ENCODE data around the gene HSP90B1. TPM values are rescaled to one million over a fixed set of nuclear protein-coding genes. Genes with fewer than 3 reads are reported as not detected.

Gene HSP90B1
- total RNA-seq, 1 experiment from 2014 or later: 857 TPM

DNA sequence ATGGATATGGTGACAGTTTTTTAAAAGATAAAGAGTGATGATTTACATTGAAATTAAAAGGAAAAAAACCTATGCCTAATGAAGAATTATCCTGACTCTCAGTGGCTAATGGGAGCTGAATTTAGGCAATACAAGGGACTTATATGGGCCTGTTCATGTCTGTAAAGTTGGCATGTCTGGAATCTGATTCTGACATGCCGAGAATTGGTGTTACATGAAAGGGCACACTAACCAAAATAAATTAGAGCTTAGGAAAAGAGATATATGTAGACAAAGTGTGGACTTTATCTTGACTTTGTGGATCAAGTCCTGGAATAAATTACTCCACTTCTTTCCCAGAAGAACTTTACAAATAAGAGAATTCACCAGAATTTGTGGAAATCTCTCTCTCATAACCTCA is 36.5 kb downstream of the HSP90B1 start:
- TF ChIP-seq, protein P1, sequence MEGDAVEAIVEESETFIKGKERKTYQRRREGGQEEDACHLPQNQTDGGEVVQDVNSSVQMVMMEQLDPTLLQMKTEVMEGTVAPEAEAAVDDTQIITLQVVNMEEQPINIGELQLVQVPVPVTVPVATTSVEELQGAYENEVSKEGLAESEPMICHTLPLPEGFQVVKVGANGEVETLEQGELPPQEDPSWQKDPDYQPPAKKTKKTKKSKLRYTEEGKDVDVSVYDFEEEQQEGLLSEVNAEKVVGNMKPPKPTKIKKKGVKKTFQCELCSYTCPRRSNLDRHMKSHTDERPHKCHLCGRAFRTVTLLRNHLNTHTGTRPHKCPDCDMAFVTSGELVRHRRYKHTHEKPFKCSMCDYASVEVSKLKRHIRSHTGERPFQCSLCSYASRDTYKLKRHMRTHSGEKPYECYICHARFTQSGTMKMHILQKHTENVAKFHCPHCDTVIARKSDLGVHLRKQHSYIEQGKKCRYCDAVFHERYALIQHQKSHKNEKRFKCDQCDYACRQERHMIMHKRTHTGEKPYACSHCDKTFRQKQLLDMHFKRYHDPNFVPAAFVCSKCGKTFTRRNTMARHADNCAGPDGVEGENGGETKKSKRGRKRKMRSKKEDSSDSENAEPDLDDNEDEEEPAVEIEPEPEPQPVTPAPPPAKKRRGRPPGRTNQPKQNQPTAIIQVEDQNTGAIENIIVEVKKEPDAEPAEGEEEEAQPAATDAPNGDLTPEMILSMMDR (IDR thresholded peaks at IDR 0.05; ENCODE audit: insufficient read depth in 1 of 2, low read depth in 1 of 2, low read length in 1 of 2, severe bottlenecking in 1 of 2, unreplicated experiment in 1 of 2): no peak
- H3K4me3 Mint-ChIP-seq (ENCODE audit: unreplicated experiment): peak overlapping the region; percentile 94
- no peaks in the 10 kb centered on the region for H3K36me3 ChIP-seq (ENCODE audit: control insufficient read depth, insufficient read depth, low read length)
- no TSS peak for BruUV-seq (replicated peaks)
- no peaks in the 10 kb centered on the region for H3K9me3 Mint-ChIP-seq (ENCODE audit: unreplicated experiment)
- H3K27ac Mint-ChIP-seq (ENCODE audit: unreplicated experiment): peak overlapping the region; percentile 99
- no peaks in the 10 kb centered on the region for H3K27me3 ChIP-seq (replicated peaks; ENCODE audit: control insufficient read depth, insufficient read depth, low read length)
- H3K4me1 ChIP-seq: no peaks in the 10 kb centered on the region; the same call in 1 of the 2 replicates
- H3K36me3 Mint-ChIP-seq (ENCODE audit: insufficient read depth, unreplicated experiment): peaks cover 37% of the 10 kb centered on the region
- no peaks in the 10 kb centered on the region for H3K9me3 ChIP-seq
- intact Hi-C loops (cut with micrococcal nuclease; ENCODE audit: unreplicated experiment): loop anchor here (5.0 kb wide), 1 partner anchor 171 kb away; the partner anchor contains the start of gene NFYB
- DNase-seq: no peak
- H3K4me1 Mint-ChIP-seq (ENCODE audit: low read depth, unreplicated experiment): peaks cover 11% of the 10 kb centered on the region
- ChIA-PET POLR2A (interaction anchor here (0.5 to 2.6 kb wide), 3 partner anchors 10 to 73 kb away, joined by 3 to 41 read pairs (median 4); partner anchors contain the start of gene HSP90B1), CTCF (no interaction called here)
- H3K27me3 Mint-ChIP-seq (ENCODE audit: insufficient read depth, unreplicated experiment): no peaks in the 10 kb centered on the region
- peak overlapping the region; percentile 63 for H3K4me3 ChIP-seq (ENCODE audit: low read depth, low read length)

DNA sequence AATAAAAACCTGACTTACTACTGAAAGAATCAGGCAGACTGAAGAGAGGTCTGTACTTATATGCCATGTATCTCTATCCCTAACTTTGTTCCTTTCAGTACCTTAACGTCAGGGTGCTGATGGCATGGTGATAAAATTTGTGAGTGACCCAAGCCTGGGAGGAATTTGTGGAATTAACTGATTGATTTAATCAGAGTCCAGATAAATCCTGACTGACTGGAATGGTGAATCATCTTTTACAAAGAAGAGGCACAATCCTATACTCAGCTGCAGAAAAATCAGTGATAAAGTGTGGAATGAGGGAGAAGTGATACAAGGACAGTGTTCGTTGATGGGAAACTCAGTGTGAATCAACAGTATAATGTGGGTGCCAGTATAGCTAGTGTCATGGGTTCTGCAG is 39.2 kb downstream of the HSP90B1 start:
- BruUV-seq (replicated peaks): no TSS peak
- H3K36me3 Mint-ChIP-seq (ENCODE audit: insufficient read depth, unreplicated experiment): peaks cover 41% of the 10 kb centered on the region
- no peak overlapping the region for H3K4me3 ChIP-seq (ENCODE audit: low read depth, low read length)
- H3K9me3 Mint-ChIP-seq (ENCODE audit: unreplicated experiment): no peaks in the 10 kb centered on the region
- no peaks in the 10 kb centered on the region for H3K27me3 Mint-ChIP-seq (ENCODE audit: insufficient read depth, unreplicated experiment)
- H3K4me1 ChIP-seq: no peaks in the 10 kb centered on the region; the same call in 1 of the 2 replicates
- H3K36me3 ChIP-seq (ENCODE audit: control insufficient read depth, insufficient read depth, low read length): no peaks in the 10 kb centered on the region
- DNase-seq: no peak
- no peak overlapping the region for H3K27ac Mint-ChIP-seq (ENCODE audit: unreplicated experiment)
- intact Hi-C loops (cut with micrococcal nuclease; ENCODE audit: unreplicated experiment): loop anchor here (5.0 kb wide), 1 partner anchor 168 kb away; the partner anchor contains the start of gene NFYB
- CTCF ChIA-PET: no interaction called here
- no peaks in the 10 kb centered on the region for H3K9me3 ChIP-seq
- H3K4me1 Mint-ChIP-seq (ENCODE audit: low read depth, unreplicated experiment): peaks cover 11% of the 10 kb centered on the region
- no peaks in the 10 kb centered on the region for H3K27me3 ChIP-seq (replicated peaks; ENCODE audit: control insufficient read depth, insufficient read depth, low read length)
- TF ChIP-seq, protein P1 (IDR thresholded peaks at IDR 0.05; ENCODE audit: insufficient read depth in 1 of 2, low read depth in 1 of 2, low read length in 1 of 2, severe bottlenecking in 1 of 2, unreplicated experiment in 1 of 2): no peak
- POLR2A ChIA-PET: no interaction called here
- H3K4me3 Mint-ChIP-seq (ENCODE audit: unreplicated experiment): no peak overlapping the region

DNA sequence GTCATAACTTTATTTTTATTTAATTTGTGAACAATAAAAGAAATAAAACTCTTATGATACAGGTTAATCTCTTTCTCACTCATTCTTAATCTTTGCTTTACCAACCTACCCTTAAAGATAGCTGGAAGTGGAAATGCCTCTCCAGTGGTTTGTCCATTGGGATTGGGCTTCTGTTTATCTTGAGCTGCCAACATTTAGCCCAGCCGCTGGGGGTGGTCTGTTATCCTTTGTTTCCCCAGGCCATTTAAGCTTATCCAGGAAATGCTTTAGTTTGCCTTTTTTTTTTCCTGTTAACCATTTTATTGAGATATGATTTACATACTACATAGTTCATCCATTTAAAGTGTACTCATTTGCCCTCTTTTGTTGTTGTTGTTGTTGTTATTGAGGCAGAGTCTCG is 43.7 kb downstream of the HSP90B1 start:
- 0 out of 2 replicates have a peak, but pooled peaks cover 1% of the 10 kb centered on the region for H3K36me3 ChIP-seq (ENCODE audit: control insufficient read depth, insufficient read depth, low read length)
- DNase-seq: no peak
- Mint-ChIP-seq H3K27ac (ENCODE audit: unreplicated experiment) (no peak overlapping the region), H3K4me3 (ENCODE audit: unreplicated experiment) (no peak overlapping the region), H3K9me3 (ENCODE audit: unreplicated experiment) (no peaks in the 10 kb centered on the region), H3K4me1 (ENCODE audit: low read depth, unreplicated experiment) (no peaks in the 10 kb centered on the region), H3K27me3 (ENCODE audit: insufficient read depth, unreplicated experiment) (no peaks in the 10 kb centered on the region), H3K36me3 (ENCODE audit: insufficient read depth, unreplicated experiment) (peaks cover 45% of the 10 kb centered on the region)
- no peaks in the 10 kb centered on the region for H3K27me3 ChIP-seq (replicated peaks; ENCODE audit: control insufficient read depth, insufficient read depth, low read length)
- H3K9me3 ChIP-seq: no peaks in the 10 kb centered on the region
- BruUV-seq (replicated peaks): no TSS peak
- intact Hi-C loops (cut with micrococcal nuclease; ENCODE audit: unreplicated experiment): no loop called here
- ChIA-PET POLR2A (no interaction called here), CTCF (no interaction called here)
- H3K4me3 ChIP-seq (ENCODE audit: low read depth, low read length): no peak overlapping the region
- TF ChIP-seq, protein P1 (IDR thresholded peaks at IDR 0.05; ENCODE audit: insufficient read depth in 1 of 2, low read depth in 1 of 2, low read length in 1 of 2, severe bottlenecking in 1 of 2, unreplicated experiment in 1 of 2): no peak
- H3K4me1 ChIP-seq: no peaks in the 10 kb centered on the region

All from Caco-2 (cell line).